GM19238 (cell line): ENCODE results near the gene PIK3R5.

Source experiments
- DNase-seq: peaks from one replicate; pipeline ENCODE4 v3.0.0; 2011; ENCODE audit warnings: low spot score; ENCODE audit not compliant: insufficient read length

The PIK3R5 gene

DNA sequence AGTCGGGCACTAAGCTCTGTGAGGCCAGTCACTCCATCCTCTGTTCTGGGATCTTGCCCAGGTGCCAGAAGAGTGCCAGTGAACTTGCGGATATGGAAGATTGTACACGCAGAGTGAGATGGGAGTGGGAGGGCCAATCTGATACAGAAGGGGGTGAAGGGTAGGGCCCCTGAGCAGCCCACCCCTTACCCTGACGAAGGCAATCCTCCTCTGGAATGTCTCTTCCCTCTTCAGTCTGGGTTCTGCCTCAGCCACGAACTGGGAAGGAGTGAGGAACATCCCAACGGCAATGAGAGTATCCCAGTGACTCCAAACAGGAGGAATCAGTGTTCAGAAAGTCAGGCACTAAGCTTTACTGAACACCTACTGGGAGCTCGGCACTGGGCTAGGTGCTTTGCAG lies 86.1 kb downstream of the PIK3R5 start:
- DNase-seq = no peak

DNA sequence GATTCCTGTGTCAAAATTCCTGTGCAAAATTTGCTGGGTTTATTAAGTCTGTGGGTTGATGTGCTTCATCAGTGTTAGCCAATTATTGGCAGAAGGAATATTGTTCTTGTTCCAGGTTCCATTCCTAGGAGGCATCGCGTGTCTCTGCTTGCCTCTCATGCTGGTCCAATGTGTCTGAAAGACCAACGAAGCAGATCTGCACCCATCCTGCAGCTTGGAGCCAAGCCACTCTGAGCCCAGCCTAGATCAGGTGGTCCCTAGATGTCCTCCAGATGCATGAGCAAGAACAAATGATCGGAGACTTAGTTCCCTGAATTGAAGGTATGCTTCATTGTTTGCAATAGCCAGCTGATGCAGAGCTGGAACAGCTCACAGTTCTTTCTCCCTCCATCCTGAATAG lies 87.5 kb downstream of the PIK3R5 start:
- DNase-seq = no peak

DNA sequence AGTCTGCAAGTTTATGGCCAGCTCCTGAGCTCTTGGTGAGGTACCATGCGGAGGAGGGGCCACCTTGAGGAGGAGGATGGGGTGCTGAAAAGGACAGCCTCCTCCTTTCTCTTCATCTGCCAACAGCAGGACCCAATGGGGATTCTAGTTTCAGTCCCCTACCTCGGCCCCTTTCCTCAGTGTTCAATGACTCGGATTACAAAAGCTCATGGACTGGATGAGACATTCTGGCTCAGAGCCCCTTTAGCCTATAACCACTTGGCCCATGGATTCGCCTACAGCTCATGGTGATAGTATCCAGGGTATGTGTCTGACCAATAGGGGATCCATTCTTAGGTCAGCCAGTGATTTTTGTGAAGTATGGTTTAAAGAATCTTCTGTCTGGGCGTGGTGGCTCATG lies 89.5 kb downstream of the PIK3R5 start:
- no peak for DNase-seq

DNA sequence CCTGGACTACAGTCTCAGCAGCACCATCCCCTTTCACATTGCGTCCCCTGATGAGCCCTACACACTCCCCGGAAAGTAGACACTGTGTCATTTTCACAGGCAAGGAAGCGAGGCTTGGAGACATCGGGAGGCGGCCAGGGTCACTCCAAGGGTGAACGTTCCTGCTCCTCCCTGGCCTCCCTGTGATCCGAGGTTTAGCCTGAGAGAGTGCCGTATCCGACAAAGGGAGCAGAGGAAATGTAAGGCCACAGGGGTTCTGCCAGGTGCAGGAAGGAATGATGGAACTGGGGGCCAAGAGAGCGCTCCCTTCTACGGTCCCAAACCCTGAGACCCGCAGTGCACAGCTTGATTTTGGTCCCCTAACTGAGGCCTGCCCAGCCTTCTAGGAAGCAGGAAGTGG lies 90.1 kb downstream of the PIK3R5 start:
- no peak for DNase-seq

DNA sequence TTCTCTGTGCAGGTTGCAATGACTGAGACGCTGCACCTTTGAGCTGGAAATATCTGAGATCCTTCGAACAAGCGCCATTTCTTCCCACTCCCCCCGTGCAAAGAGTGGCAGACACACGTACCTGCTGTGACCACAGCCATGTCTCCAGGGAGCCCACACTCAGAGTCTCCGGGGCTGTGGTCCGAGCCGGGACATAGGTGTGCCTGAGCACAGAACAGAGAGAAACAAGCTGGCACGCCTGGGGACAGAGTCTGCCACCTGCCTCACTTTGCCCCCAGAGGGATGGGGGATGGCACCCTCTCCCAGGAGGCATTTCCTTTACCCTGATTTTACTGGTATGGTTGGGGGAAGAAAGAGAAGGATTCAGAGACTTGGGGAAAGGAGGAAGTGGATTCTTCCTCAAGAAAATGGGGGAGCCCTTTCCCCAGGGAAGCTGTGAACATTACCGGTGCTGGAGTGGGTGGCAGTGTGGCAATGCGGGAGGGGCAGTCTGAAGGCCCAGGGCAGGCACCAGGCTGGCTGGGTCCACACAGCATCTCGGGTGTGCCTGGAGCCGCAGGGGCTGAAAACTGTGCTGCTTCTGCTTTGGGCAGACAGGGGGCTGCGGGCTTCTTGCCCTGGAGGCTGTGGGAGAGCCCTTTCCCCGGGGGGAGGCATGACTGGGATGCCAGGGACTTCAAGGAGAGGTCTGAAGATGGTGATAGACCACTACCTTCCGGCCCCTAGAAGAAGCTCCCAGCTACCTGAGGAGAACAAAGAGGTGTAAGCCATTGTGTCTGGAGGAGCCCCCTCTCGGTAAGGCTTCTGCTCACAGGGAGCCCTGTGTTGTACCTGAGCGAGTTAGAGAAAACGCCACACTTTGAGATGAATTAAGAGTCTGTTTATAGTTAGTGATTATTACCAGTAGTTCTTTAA lies 91.4 kb downstream of the PIK3R5 start:
- no peak for DNase-seq

DNA sequence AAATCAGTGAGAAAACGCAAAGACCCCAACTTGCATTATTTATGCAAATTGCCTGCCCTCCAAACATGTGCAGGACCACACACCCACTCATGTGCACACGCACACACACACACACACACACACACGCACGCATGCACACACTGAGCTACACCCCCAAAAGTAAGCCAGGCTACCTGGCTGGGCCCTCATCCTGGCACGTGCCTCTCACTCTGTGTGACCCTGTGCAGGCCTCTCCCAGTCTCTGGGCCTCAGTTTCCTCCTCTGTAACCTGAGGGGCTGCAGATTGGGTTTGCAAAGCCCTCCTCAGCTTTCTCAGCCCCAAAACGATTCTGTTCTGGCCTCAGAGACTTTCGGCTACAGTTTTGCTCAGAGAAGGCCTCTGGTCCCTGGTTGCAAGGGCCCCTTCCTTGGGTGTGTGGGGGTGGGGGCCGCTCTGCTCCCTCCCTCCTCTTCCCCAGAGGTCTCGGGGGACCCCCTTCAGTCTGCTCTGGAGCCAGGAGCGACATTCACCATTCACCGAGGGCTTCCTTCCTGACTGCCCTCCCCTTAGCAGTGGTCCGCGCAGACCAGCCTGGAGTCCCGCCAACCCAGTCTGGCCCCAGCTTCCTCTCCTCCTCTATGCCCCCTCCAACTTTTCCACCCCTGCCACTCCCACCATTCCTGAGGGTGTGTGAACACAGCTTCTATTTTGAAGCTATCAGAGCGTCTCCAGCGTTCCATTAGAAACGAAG lies 92.6 kb downstream of the PIK3R5 start:
- DNase-seq = no peak

DNA sequence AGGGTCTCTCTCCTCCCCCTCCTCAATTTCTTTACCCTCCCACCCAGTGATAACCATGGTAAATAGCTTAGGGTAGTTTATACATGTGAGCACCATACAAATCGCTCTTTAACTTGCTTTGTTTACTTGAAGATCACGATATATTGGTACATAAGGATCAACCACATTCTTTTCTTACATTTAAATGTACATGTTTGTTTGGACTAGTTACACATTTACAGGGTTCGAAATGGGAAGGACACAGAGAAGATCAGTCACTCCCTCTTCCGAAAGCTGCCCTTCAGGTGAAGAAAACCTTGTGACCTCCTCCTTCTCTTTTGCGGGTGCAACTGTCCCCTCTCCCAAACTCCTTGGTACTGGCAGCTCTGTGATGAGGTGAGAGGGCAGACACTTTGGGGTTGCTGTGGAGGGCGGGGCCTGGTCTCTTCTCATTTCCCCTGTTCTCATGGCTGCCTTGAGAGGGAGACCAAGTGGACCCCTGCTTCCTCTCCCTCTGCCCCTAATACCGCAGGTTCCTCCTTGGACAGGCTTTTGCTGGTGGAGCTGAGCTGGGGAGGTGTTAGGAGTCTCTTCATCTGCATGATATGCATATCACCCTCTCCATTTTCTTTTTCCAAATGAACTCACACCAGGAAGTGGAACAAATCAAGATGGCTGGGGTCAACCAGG lies 93.3 kb downstream of the PIK3R5 start:
- no peak for DNase-seq

DNA sequence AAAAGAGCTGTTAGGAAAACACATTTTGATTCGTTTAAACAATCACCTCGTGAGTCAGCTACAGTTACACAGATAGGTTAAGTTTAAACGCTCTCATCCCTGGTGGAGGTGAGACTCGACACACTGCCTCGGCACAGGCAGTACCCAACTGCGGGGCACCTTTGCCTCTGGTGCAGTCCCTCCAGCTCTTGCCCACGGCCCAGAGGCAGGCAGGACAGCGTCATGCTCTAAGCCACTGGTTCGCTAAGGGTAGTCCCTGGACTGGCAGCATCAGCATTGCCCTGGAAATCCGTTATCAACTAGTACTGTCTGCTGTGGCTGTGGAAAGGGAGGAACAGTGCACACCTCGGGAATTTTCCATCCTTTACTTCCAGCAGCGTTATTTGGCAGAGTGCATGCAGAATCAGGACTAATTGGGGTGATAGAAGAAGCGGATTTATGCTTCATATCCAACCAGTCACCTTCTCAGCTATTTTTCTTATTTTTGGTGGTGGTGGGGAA lies 94.4 kb downstream of the PIK3R5 start:
- no peak for DNase-seq

DNA sequence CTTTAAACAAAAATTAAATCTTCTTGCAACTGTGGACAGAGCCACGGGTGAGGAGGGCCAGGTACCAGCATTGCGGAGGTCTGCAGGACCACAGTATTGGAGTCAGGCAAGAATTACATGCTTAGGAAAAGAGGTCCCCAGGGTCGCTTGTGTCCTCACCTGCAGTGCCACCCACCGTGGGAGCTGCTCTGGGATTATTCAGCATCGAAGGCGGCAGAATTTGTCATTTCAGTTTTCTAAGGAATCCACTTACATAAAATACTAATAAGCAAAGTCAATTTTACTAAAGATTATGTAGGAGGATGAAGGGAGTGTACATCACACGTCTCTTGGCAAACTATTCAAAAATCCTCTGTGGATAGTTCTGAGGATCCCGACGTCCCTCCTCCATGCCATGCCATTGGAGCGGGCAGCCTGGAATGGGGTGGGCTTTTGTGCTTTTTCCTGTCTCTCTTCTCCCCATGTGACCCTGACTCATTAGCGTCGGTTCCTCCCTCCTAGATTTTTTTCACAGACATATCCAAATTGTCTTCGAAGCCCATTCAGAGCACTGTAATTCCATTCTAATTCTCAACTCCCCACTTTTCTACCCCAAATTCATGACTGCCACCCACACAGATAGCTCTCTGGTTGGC lies 95.0 kb downstream of the PIK3R5 start:
- no peak for DNase-seq

DNA sequence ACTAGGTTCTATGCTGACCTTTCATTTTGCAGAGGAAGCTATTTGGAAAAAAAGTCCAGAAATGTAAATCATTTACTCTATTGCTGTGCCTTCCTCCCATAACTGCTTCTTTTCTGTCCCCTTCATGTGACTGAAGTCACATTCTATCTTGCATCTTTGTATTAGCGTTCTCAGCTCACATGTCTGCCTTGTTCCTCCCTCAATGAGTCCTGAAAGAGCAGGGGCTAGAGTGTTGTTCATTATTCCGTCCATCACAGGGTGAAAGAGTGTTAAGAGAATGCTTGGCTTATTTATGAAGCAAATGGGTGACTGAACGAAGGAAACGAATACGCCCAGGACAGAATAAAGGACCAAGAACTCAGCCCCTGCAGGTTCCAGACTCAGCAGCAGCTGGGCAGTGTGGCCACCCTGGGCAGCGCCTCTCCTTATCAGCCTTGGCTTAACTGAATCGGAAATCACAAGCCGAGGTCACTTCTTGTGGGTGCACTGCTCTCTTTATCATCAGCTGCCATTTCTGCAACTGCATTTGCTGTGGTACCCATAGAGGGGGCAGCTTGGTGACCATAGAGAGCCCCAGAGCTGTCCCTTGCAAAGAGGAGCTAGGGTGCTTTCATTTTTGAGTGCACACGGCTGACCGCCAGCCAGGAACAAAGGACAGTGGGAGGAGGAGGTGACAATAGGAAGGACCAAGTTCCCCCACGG lies 96.2 kb downstream of the PIK3R5 start:
- no peak for DNase-seq

DNA sequence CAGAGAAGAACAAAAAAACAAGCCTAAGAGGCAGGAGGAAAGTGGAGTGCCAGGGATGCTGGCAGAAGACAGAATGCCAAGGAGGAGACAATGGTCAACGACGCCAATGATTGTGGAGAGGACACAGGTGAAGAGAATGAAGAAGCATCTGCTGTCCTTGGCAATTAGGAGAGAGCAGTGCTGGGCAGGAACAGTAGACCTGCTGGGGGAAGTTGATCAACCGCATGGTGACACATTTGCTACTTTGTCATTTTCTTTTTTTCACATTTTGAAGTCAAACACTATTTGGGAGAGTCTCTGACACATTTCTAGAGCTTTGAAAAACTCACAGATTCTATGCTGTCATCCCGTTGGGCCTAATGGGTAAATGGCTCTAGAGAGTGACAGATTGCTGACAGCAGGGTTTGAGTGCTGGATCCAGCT lies 97.0 kb downstream of the PIK3R5 start:
- no peak for DNase-seq

DNA sequence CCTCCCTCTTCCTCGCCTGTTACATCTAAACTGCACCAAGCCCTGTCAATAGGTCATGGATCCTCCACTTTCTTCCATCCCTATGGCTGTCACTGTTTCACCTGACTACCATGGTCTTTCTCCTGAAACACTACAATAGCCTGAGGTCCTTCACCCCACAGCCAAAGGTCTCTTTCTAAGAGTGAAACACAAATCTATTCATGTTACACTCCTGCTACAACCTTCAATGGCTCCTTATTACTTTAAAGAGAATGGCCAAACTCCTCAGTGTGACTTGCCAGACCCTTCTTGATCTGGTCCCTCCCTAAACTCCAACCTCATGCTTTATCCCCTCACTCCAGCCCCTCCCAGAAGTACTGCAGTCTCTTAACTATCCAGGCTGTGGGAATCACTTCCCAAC lies 97.4 kb downstream of the PIK3R5 start:
- DNase-seq = no peak

DNA sequence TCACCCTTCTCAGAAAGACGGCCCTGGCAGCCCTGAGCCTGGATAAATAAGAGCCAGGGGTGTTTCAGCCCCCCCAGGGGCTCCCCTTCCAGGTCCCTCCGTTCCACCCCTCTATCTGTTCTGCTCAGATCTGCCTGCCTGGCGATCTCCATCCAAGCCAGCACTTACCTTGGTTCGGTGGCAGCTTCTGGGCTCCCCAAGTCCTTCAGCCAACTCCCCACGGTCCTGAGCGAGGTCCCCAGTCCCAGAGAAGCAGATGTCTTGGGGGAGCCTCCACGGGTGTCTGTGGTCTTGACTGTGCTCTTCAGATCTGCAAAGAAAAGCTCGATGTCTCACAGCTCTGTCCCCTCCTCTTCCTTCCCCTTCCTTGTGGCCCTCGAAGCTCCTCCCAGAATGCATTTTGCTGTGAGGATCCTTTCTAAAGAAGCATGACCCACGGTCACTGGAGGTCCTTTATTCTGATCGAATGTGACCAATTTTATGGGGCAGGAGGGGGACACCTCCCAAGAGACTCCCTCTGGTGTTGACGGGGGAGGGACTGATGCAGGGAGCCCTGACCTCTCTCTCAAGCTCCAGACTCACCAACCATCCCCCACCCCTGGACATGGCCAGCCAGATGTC lies 98.0 kb downstream of the PIK3R5 start, which contains the start of gene PIK3R6:
TSS of gene PIK3R6 (minus strand) at position 314 of the 621 bp plus-strand sequence. CDS start 17,880 bp downstream, outside the sequence.
- DNase-seq = no peak

DNA sequence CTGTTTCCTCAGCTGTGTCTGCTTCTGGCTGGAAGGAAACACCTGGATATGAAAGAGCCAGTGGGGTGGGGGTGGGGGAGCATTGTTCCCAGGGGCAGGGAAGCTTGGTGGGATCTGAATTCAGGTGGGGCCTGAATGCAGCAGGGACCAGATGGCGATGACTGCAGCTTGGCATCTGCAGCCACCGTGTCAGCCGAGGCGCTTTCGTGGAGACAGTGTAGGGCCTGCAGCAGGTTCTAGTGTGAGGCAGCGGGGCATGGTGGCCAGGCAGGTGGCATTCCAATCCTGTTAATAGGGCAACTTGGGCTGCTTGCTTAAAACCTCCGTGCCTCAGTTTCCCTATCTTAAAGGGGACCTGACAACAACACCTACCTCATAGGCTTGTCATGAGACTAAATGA lies 99.7 kb downstream of the PIK3R5 start:
- DNase-seq = no peak

DNA sequence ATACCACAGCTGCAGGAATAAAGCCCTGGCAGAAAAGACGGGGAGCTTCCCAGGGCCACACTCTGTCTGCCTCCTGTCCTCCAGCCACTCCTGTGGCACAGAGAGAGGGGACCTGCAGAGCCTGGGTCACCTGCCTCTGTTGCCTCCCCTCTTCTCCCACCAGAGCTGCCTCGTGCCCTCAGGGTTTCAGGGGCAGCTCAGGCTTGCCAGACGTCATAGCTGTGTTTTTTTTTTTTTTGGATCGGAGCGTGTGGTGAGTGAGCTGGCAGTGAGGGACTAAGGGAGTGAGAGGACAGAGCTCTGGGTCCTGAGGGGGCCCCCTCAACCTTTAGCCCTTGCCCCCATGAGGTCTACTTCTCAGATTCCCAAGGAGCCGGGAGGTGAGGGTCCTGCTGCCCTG lies 100.1 kb downstream of the PIK3R5 start:
- DNase-seq = no peak

DNA sequence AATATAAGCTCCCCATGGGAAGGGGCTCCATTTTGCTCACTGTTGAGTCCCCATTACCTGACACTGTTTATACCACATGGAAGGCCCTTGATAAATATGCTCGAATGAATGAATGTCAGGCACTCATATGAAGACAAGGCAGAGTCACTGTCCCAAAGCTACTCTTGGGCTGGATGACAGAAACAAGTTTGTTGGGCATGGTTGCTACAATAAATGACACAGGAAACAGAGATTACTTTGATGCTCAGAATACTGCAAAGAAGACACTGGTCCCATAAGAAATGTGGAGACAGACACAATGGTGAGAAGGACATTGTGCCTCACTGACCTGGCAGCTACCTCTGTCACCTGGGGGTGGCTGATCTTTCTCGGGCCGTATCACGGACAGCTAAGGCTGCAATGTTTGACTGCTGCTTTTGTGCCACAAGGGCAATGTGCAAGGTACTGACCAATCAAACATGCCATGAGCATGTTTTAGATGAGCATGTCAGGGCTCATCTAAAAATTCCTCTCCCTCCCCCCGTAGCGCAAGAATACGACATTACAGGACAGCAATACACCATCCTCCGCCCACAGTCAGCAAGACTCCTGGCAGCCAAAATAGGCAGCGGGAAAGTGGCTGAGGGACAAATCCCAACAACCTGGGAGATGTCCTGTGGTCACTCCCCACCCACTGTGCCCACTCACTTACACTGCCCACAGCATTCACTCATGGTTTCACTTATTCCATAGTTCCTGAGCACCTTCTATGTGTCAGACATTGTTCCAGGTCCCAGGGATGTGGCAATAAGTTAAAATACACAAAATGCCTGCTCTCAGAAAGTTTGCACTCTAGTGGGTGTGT lies 103.1 kb downstream of the PIK3R5 start:
- DNase-seq = no peak

DNA sequence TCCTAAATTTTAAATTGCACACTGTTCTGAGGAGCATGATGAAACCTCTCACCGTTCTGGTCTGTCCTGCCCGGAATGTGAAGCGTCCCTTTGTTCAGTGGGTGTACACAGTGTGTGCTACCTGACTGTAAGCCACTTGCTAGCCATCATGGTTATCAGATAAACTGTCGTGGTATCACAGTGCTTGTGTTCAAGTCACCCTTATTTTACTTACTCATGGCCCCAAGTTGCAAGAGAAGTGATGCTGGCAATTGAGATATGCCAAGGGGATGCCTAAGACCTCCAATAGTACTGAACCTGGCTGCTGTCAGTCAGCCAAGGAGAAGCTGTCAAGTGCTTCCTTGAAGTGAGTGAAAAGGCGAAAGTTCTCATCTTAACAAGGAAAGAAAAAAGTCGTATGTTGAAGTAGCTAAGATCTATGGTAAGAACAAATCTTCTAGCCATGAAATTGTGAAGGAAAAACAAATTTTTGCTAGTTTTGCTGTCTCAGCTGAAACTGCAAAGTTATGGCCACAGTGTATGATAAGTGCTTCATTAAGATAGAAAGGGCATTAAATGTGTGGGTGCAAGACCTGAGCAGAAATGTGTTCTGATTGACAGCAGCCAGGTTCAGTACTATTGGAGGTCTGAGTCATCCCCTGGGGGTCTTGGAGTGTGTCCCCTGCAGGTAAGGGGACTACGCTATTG lies 103.9 kb downstream of the PIK3R5 start:
- no peak for DNase-seq

DNA sequence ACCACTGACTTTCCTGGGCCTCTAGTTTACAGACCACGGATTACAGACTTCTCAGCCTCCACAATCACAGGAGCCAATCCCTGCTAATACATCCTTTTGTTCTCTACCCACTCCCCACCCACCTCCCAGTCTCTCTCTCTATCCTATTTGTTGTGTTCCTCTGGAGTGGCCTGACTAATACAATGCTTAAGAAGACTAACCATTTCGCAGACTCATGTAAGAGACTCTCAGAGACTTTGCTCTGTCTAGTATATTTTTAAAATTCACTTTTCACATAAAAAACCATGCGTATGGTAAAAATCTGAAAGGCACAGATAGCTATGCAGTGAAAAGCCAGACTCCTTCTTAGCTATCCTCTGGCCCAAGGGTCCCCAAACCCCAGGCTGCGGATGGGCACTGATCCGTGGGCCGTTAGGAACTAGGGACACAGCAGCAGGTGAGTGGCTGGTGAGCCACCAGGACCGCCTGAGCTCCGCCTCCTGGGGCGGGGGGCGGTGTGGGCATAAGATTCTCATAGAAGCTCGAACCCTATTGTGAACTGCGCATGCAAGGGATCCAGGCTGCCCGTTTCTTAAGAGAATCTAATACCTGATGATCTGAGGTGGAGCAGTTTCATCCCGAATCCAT lies 105.6 kb downstream of the PIK3R5 start:
- no peak for DNase-seq
